Hematopoietic multipotent progenitor cell treated with erythropoietin and hydrocortisone succinate and interleukin-3 and kit ligand, for 6 days (in vitro differentiated cells): ENCODE data around the gene GYG2.
"Not testable (repeated sequence)": the region's sequence is repeated elsewhere in the genome, so short reads cannot be mapped to it uniquely, and the experiment has no call there.

Experiments used
- DNase-seq: peaks from one replicate; pipeline ENCODE4 v3.0.0-alpha.2; 2015

GYG2 gene

GRCh38 chrX:2910109-2910508 lies 81.4 kb downstream of the GYG2 start:
- DNase-seq, result no peak

DNA sequence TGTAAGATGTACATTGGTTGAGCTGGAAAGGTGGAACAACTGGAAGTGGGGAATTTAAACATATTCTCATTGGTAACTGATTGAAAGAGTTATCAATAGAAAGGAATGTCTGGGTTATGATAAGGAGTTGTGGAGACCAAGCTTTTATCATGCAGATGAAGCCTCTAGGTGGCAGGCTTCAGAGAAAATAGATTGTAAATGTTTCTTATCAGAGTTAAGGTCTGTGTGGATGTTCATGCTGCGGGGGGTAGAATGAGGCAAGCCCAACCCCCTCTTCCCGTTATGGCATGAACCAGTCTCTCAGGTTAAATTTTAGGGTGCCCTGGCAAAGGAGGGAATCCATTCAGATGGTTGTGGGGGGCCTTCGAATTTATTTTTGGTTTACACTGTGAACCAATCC lies 84.4 kb downstream of the GYG2 start:
- peak; percentile 9 for DNase-seq

- DNase-seq, result no peak
These were observed 89.0 kb downstream of the GYG2 start for GRCh38 chrX:2917767-2918166.

GRCh38 chrX:2921193-2921592 lies 92.5 kb downstream of the GYG2 start:
- no peak for DNase-seq

DNA sequence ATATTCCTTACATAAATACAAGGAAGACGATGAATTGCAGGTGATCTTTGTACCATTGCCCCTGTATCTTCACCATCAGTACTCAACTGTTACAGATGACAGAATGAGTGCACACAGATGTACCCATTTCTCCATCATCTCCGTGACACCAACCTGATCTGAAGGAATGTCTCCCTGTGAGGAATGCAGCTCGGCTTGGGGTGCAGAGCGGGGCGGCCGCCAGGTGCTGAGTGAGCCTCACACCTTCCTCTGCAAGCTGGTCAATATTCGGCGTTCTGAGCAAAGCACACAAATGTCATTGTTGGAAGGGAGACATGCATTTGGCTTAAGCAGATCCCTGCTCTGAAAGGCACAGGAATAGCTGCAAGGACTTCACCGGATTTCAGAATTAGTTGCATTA lies 93.0 kb downstream of the GYG2 start:
- no peak for DNase-seq

GRCh38 chrX:2924151-2924550 lies 95.4 kb downstream of the GYG2 start:
- DNase-seq, result no peak

DNA sequence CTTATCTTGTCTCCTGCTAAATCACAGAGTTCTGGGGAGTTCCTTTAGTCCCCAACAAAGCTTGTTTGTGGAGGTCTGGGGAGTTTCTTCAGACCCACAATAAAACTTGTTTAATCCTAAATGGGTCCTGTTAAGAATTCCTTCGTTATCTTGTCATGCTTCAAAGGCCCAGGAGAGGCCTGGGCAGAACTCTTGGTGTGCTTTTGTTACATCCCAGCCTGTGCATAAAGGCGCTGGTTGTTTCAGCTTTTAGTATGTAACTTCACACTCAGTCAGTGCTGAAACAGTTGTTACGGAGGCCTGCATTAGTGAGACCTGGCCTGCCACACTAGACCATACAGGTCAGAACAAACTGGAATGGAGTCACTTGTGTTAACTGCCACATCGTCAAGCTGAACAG lies 97.5 kb downstream of the GYG2 start:
- DNase-seq, result not testable (repeated sequence)

- no peak for DNase-seq
These were observed 98.0 kb downstream of the GYG2 start for GRCh38 chrX:2926664-2927275.

DNA sequence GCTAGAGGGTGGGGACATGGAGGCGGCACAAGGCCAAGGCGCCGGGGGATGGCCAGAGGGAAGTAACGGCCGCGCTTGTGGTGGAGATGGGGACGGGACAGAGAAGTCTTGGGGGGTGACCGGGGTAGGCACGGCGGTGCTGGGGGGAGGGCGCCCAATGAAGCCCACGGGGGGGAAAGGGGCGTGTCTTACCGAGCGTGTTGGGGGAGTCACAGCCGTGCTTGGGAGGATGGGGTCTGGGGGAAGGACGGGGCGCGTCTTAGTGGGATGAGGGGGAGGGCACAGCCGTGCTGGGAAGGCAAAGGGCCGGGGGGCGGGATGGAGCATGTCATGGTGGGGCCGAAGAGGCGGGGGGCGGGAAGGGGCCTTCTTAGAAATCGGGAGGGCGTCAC lies 99.5 kb downstream of the GYG2 start:
- DNase-seq, result peak; percentile 25

DNA sequence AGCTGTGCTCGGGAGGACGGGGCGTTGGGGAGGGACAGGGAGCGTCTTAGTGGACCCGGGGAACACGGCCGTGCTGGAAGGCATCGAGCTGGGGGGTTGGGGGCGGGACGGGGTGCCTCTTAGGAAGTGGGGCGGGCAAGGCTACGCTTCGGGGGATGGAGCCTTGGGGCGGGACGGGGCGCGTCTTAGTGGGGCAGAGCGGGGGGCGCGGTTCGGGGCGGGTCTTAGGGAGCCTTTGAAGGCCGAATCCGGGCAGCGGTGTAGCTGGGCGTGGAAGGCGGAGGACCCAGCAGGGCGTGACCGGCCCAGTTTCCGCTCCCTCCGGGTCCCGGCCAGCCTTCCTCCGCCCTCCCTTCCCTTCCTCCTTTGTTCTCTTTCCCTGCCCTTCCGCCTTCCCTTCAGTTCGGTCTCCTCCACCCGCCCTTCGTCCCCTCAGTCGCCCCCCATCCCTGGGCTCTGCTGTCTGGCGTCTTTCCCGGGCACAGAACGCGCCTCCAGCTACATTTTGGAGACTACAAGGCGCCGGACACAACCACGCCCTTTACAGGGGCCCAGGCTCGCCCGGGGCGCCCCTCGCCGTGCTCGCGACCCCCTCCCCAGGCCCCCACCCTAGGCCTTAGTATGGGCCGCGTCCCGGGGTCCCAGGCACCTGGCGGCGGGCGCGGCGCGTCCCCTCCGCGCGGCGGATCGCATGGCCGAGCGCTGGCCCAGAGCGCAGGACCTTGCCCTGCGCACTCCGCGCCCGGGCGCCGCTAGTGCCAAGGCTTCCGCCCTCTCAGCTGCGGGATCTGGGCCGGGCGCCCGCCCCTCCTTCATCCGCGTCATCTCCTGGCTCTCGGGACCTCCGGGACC lies 100.1 kb downstream of the GYG2 start, which contains the start of gene ARSD:
ARSD (minus strand) TSS at position 757 of the 852 bp plus-strand sequence; CDS start at position 693, 64 bp downstream.
- DNase-seq, result peak; percentile 80

GRCh38 chrX:2931155-2931554 lies 102.4 kb downstream of the GYG2 start:
- no peak for DNase-seq

DNA sequence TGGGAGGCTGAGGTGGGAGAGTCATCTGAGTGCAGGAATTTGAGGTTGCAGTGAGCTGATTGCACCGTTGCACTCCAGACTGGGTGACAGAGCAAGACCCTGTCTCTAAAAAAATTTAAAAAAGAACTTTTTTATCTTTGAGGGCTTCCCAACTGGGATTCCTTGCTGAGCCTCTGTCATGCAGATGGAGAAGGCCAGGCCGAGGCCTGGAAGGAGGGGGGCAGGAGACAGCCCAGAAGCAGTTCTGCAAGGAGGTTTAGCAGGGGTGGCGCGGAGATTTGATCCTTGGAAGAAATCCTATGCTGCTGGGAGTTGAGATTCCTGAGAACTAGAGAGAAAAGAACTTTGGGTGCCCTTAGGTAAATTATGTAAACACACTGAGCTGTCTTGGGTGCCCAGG lies 102.9 kb downstream of the GYG2 start:
- no peak for DNase-seq
